PFSK-1 (cell line): ENCODE data around the gene CACNA1B.

Experiments used
- FOXP2 ChIP-seq: optimal IDR thresholded peaks from 2 replicates; pipeline ENCODE3; 2011; ENCODE audit warnings: borderline replicate concordance, control low read depth, inconsistent platforms; ENCODE audit not compliant: insufficient read depth; ENCODE audit errors: extremely low read length, extremely low read depth
- POLR2AphosphoS5 ChIP-seq: IDR thresholded peaks from 2 replicates; pipeline ENCODE4 v1.6.1; 2012; ENCODE audit warnings: low read depth, mild to moderate bottlenecking, control low read depth, low read length, moderate library complexity
- REST ChIP-seq, 2 experiments: IDR thresholded peaks; 2 replicates each; pipeline versions ENCODE4 v1.6.1 to v1.8.0; 2011 to 2012; ENCODE audit warnings: low read depth in 2 of 2, low read length in 2 of 2, control low read depth in 1 of 2, inconsistent platforms in 1 of 2, mild to moderate bottlenecking in 1 of 2, moderate library complexity in 1 of 2; ENCODE audit not compliant: insufficient read depth in 1 of 2
- SIN3A ChIP-seq: IDR thresholded peaks from 2 replicates; pipeline ENCODE4 v1.6.1; 2012; ENCODE audit warnings: mild to moderate bottlenecking, low read length, moderate library complexity, borderline replicate concordance; ENCODE audit not compliant: insufficient read depth
- TAF1 ChIP-seq: IDR thresholded peaks from 2 replicates; pipeline ENCODE4 v1.6.1; 2012; ENCODE audit warnings: low read length, control low read depth, borderline replicate concordance; ENCODE audit not compliant: insufficient read depth

Gene CACNA1B

DNA sequence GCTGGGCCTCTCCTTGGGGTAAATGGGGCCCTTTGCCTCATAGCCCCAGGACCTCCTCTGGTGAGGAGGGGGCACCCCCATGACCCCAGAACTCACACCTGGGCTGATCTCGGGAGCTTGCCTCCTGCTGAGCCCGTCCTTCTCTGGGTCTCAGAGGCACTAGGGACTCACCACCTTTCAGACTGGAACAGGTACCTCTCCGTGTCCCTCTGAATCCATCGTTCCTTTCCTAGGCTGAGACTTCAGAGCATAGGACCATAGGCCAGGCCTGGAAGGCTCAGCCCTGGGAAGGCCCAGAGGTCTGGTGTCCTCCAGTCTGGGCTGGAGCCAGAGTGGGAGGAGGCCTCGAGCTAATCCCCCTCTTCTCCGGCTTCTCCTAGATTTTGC is 97.9 kb downstream of the CACNA1B start:
- TF ChIP-seq REST (IDR thresholded peaks at IDR 0.05; ENCODE audit: insufficient read depth in 1 of 2, low read depth in 2 of 2, low read length in 2 of 2) (no peak), FOXP2 (no peak), POLR2AphosphoS5 (no peak), TAF1 (no peak), SIN3A (no peak)

- no peak for TF ChIP-seq FOXP2
- no peak for TF ChIP-seq SIN3A
- TF ChIP-seq TAF1 = no peak
- TF ChIP-seq REST (IDR thresholded peaks at IDR 0.05; ENCODE audit: insufficient read depth in 1 of 2, low read depth in 2 of 2, low read length in 2 of 2) = no peak
- TF ChIP-seq POLR2AphosphoS5 = no peak
Observed at GRCh38 chr9:137975936-137976565, 98.5 kb downstream of the CACNA1B start.

DNA sequence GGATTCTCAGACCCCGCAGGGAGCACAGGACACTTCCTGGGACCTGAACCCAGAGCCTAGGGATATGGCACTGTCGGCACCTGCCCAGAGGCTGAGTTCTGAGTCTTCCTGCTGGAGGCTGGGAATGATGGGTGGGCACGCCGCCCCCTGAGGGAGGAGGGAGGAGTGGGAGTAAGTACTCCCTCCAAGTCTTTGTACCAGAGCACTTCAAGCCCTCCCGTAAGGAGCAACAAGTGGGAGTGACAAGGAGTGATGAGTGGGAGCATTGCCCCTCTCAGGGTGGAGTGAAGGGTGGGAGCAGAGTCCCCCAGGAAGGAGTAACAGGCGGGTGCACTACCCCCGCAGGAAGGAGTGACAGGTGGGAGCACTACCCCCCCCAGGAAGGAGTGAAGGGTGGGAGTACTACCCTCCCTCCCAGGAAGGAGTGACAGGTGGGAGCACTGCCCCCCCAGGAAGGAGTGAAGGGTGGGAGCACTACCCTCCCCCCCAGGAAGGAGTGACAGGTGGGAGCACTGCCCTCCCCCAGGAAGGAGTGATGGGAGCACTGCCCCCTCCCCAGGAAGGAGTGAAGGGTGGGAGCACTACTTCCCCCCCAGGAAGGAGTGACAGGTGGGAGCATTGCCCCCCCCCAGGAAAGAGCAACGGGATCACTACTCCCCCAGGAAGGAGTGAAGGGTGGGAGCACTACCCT is 100.1 kb downstream of the CACNA1B start:
- no peak for TF ChIP-seq REST (IDR thresholded peaks at IDR 0.05; ENCODE audit: insufficient read depth in 1 of 2, low read depth in 2 of 2, low read length in 2 of 2)
- TF ChIP-seq FOXP2 = no peak
- no peak for TF ChIP-seq SIN3A
- TF ChIP-seq TAF1 = no peak
- no peak for TF ChIP-seq POLR2AphosphoS5

GRCh38 chr9:137978262-137978714 is 100.7 kb downstream of the CACNA1B start:
- no peak for TF ChIP-seq TAF1
- TF ChIP-seq REST (IDR thresholded peaks at IDR 0.05; ENCODE audit: insufficient read depth in 1 of 2, low read depth in 2 of 2, low read length in 2 of 2) = no peak
- no peak for TF ChIP-seq FOXP2
- TF ChIP-seq POLR2AphosphoS5 = no peak
- no peak for TF ChIP-seq SIN3A

DNA sequence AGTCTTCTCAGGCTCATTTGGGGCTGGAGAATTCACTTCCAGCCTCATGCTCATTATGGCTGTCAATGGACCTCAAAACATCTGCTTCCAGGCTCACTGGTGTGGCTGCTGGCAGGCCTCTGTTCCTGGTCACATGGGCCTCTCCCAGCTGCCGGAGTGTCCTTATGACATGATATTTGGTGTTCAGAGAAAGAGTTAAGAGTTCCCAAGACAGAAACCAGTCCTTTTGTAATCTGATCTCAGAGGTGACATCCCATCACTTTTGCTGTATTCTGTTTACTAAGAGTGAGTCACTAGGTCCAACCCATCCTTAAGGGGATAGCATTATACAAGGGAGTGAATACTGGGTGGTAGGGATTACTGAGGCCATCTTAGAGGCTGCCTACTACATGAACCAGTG is 104.6 kb downstream of the CACNA1B start:
- no peak for TF ChIP-seq SIN3A
- no peak for TF ChIP-seq REST (IDR thresholded peaks at IDR 0.05; ENCODE audit: insufficient read depth in 1 of 2, low read depth in 2 of 2, low read length in 2 of 2)
- TF ChIP-seq POLR2AphosphoS5 = no peak
- no peak for TF ChIP-seq TAF1
- TF ChIP-seq FOXP2 = no peak
